K562 (cell line): Measurements from ENCODE around the gene ARHGDIA. TPM values are rescaled to one million over a fixed set of nuclear protein-coding genes. Genes with fewer than 3 reads are reported as not detected.

Experiments
- ATAC-seq: fragments of 200-7000 bp; cut with Tn5 transposase; 3 replicates; pipeline ENCODE4 v1.9.1; 2020; ENCODE audit warnings: moderate library complexity
- BruUV-seq: library from RNA; stranded (reverse); fragments of 400-500 nt; replicated peaks from 2 replicates; lab custom pipeline; 2021; lab: Mats Ljungman, UMichigan
- CTCF ChIA-PET: fragments of 300-600 bp; formaldehyde crosslinking; extraction: SDS; loops from one replicate; lab custom pipeline; 2021; ENCODE audit warnings: low intra/inter-chr PET ratio; lab: Yijun Ruan, JAX
- POLR2A ChIA-PET: fragments of 300-600, 350-650 bp; sonication (Branson Sonifier 250); formaldehyde crosslinking; extraction: SDS; loops from one replicate; lab custom pipeline; 2021; ENCODE audit warnings: antibody characterized with exemption, inconsistent platforms; lab: Yijun Ruan, JAX
- DNase-seq, 4 experiments: peaks; one replicate each; pipeline versions ENCODE4 v3.0.0 to v3.0.0-alpha.2; 2011 to 2018; ENCODE audit warnings: low spot score in 3 of 4, mixed read lengths in 3 of 4; ENCODE audit errors: extremely low read depth in 1 of 4
- FAIRE-seq: peaks from 2 replicates; lab custom pipeline; 2011; peaks lifted over from hg19 to GRCh38; lab: Jason Lieb, UNC
- H2AFZ ChIP-seq: 2 replicates; pipeline ENCODE4 v1.6.0; 2011; ENCODE audit warnings: low read depth, low read length, control low read depth, inconsistent platforms
- H3K27ac ChIP-seq: fragments of 200-600 bp; 3 replicates; pipeline ENCODE4 v1.8.0; 2011; ENCODE audit warnings: low read depth, mild to moderate bottlenecking, control low read depth, inconsistent platforms, low read length, moderate library complexity, mixed read lengths; ENCODE audit errors: extremely low read depth
- H3K27me3 ChIP-seq, 2 experiments: fragments of 300-600 bp in 1 of 2; 2 replicates in 1 of 2; 3 replicates in 1 of 2; pipeline versions ENCODE4 v1.6.0 to v1.8.0; 2011; ENCODE audit warnings: inconsistent platforms in 2 of 2, low read length in 2 of 2, mild to moderate bottlenecking in 1 of 2, mixed read lengths in 1 of 2, moderate library complexity in 1 of 2; ENCODE audit not compliant: control insufficient read depth in 2 of 2, insufficient read depth in 2 of 2
- H3K36me3 ChIP-seq: fragments of 300-600 bp; 3 replicates; pipeline ENCODE4 v1.8.0; 2011; ENCODE audit warnings: mild to moderate bottlenecking, low read length, inconsistent platforms; ENCODE audit not compliant: control insufficient read depth, insufficient read depth
- H3K4me1 ChIP-seq, 2 experiments: fragments of 200-600 bp in 1 of 2; replicated peaks in 1 of 2; 2 replicates in 1 of 2; 3 replicates in 1 of 2; pipeline versions ENCODE4 v1.5.1 to v1.8.0; 2011; ENCODE audit warnings: inconsistent platforms in 2 of 2, low read length in 2 of 2, mild to moderate bottlenecking in 1 of 2, mixed read lengths in 1 of 2, moderate library complexity in 1 of 2; ENCODE audit not compliant: control insufficient read depth in 2 of 2, insufficient read depth in 2 of 2
- H3K4me2 ChIP-seq: 2 replicates; pipeline ENCODE4 v1.6.1; 2011; ENCODE audit warnings: low read length, control low read depth, inconsistent platforms, mixed read lengths; ENCODE audit not compliant: insufficient read depth
- H3K4me3 ChIP-seq: fragments of 200-600 bp; sonication (generic), shearing (Covaris generic); 2 replicates; pipeline ENCODE4 v1.5.1; 2016; ENCODE audit warnings: control low read depth, inconsistent platforms
- H3K79me2 ChIP-seq: fragments of 200-600 bp; 3 replicates; pipeline ENCODE4 v1.8.0; 2011; ENCODE audit warnings: low read length, inconsistent platforms; ENCODE audit not compliant: control insufficient read depth, insufficient read depth
- H3K9ac ChIP-seq, 2 experiments: 2 replicates each; pipeline versions ENCODE4 v1.6.0 to v1.6.1; 2011; ENCODE audit warnings: low read depth in 2 of 2, low read length in 2 of 2, control low read depth in 1 of 2, inconsistent platforms in 1 of 2, mild to moderate bottlenecking in 1 of 2, mixed read lengths in 1 of 2; ENCODE audit not compliant: insufficient read depth in 1 of 2
- H3K9me1 ChIP-seq: one replicate; pipeline ENCODE4 v1.6.0; 2011; ENCODE audit warnings: inconsistent platforms, mild to moderate bottlenecking, low read length, moderate library complexity; ENCODE audit not compliant: control insufficient read depth, insufficient read depth
- H3K9me3 ChIP-seq: replicated peaks from 2 replicates; pipeline ENCODE4 v1.5.1; 2011; ENCODE audit warnings: low read depth, low read length, inconsistent platforms; ENCODE audit not compliant: control insufficient read depth, insufficient read depth
- H4K20me1 ChIP-seq: replicated peaks from 2 replicates; pipeline ENCODE4 v1.6.1; 2011; ENCODE audit warnings: low read length, inconsistent platforms, mixed read lengths; ENCODE audit not compliant: control insufficient read depth, insufficient read depth
- BACH1 ChIP-seq: fragments of 200-800 bp; sonication (Bioruptor generic); IDR thresholded peaks from 2 replicates; pipeline ENCODE4 v1.6.1; 2016; ENCODE audit warnings: missing genetic modification characterization, missing compliant biosample characterization
- CREBBP ChIP-seq: IDR thresholded peaks from one replicate; pipeline ENCODE4 v1.6.1; 2012; ENCODE audit warnings: low read depth, mild to moderate bottlenecking, control low read depth, inconsistent platforms, low read length
- ERF ChIP-seq: fragments of 450-650 bp; formaldehyde crosslinking; IDR thresholded peaks from 2 replicates; pipeline ENCODE4 v1.4.0; 2020; ENCODE audit warnings: mild to moderate bottlenecking, mixed read lengths
- KDM2B ChIP-seq: fragments of 250-450 bp; sonication (Bioruptor Pico); IDR thresholded peaks from 2 replicates; pipeline ENCODE4 v1.8.0; 2021; ENCODE audit warnings: mild to moderate bottlenecking, moderate library complexity
- POLR2AphosphoS2 ChIP-seq: IDR thresholded peaks from 2 replicates; pipeline ENCODE4 v1.6.1; 2012; ENCODE audit warnings: low read length, improper control_type of control experiment
- PRPF4 ChIP-seq: fragments of 200-400 bp; formaldehyde crosslinking; IDR thresholded peaks from one replicate; pipeline ENCODE4 v1.6.1; 2017; ENCODE audit warnings: low read length, low read depth, mild to moderate bottlenecking; ENCODE audit not compliant: insufficient read depth, poor library complexity, severe bottlenecking
- ZNF140 ChIP-seq: fragments of 250-450 bp; sonication (Bioruptor Pico); IDR thresholded peaks from 2 replicates; pipeline ENCODE4 v1.8.0; 2021; ENCODE audit warnings: moderate library complexity, mild to moderate bottlenecking, inconsistent platforms
- ZNF24 ChIP-seq: fragments of 450-650 bp; IDR thresholded peaks from 2 replicates; pipeline ENCODE4 v1.6.1; 2016
- ZNF717 ChIP-seq: fragments of 250-450 bp; sonication (Bioruptor Pico); IDR thresholded peaks from 2 replicates; pipeline ENCODE4 v1.5.0; 2021
- WGBS: fragments of 100-300 bp; shearing (Covaris generic); methylation state at CpG from one replicate; pipeline ENCODE4 v1.1.6; 2016; ENCODE audit warnings: low coverage, mixed read lengths; ENCODE audit not compliant: insufficient coverage; ENCODE audit errors: missing lambda C conversion rate; 5-methylcytosine and 5-hydroxymethylcytosine counted together
- in situ Hi-C: fragments of 300-500 bp; cut with MboI; formaldehyde crosslinking; loops from 4 replicates; pipeline ENCODE4 v1.15.0; 2018; ENCODE audit warnings: inconsistent platforms, mixed read lengths
- intact Hi-C: fragments of 100-400 bp; cut with micrococcal nuclease; formaldehyde crosslinking; loops from 2 replicates; pipeline ENCODE4 v1.14.2; 2022
- polyA plus RNA-seq, 8 experiments: library from polyadenylated mRNA; depleted of rRNA in 4 of 8; stranded (reverse) in 5 of 8; unstranded in 3 of 8; fragments of >200 nt; fragmentation: Nextera tagmentation in 2 of 8; fragmentation: Illumina TruSeq in 1 of 8; extraction: Ambion mirVana in 2 of 8; extraction: Trizol in 1 of 8; gene quantifications; 2 replicates each; pipeline versions ENCODE4 v1.2.1 to v1.2.3, GENCODE V29; 2011 to 2014; ENCODE audit warnings: inconsistent platforms in 1 of 8, missing spikeins in 1 of 8
- total RNA-seq, 7 experiments: library from RNA; depleted of rRNA in 6 of 7; stranded (reverse); fragments of >200 nt in 6 of 7; fragmentation: Illumina TruSeq in 2 of 7; extraction: Trizol in 2 of 7; gene quantifications; 2 replicates each; pipeline versions ENCODE4 v1.2.1 to v1.2.3, GENCODE V29; 2011 to 2021; ENCODE audit warnings: low replicate concordance in 1 of 7
- TF ChIP-seq, protein P1 (sequence below), 2 experiments: fragments of 200-800 bp in 1 of 2; sonication (Bioruptor generic) in 1 of 2; sonication (generic) in 1 of 2; formaldehyde crosslinking in 1 of 2; IDR thresholded peaks in 1 of 2; conservative IDR thresholded peaks in 1 of 2; 2 replicates each; pipeline versions ENCODE4 v1.5.0 to v1.6.1; 2016 to 2020; ENCODE audit warnings: missing compliant biosample characterization in 1 of 2, missing genetic modification characterization in 1 of 2, missing genetic modification reagents in 1 of 2
- TF ChIP-seq, protein P2 (sequence below): IDR thresholded peaks from 2 replicates; pipeline ENCODE4 v1.6.1; 2016; ENCODE audit warnings: missing genetic modification characterization, missing compliant biosample characterization

ARHGDIA gene
- total and polyA plus RNA-seq, 9 of the 15 experiments (the other 6 are each of a cell fraction or from before 2014, with no cell fraction given): 9.6 to 340 (median 97.6) TPM

DNA sequence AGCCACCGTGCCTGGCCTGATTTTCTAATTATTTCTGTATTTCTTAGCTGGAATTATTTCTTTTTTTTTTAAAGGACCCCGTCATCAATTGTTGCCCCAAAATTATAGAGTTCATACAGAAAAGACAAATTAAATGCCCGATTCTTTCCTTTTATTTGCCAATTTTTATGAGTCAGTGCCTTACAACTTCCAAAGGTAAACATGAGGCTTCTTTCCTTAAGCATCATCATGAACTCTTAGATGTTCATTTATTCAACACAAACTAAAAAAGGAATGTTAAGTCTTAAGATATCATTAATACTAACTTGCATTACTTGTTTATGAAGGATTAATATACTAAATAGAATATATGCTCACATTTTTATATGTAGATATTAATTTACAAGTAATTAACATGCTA, 7.2 kb upstream of the ARHGDIA start:
- no peak overlapping the region for H3K4me2 ChIP-seq
- no peak overlapping the region for H3K27ac ChIP-seq
- H3K4me1 ChIP-seq: peaks cover 0 to 6% of the 10 kb centered on the region in 2 experiments; a peak in 2 of 5 replicates
- no peaks in the 10 kb centered on the region for H3K27me3 ChIP-seq
- POLR2A ChIA-PET: interaction anchor here (7.3 kb wide), 1 partner anchor 9 kb away, joined by 85 read pairs; the partner anchor contains the start of genes ALYREF and ANAPC11
- H3K9me3 ChIP-seq: no peaks in the 10 kb centered on the region
- no peaks in the 10 kb centered on the region for H4K20me1 ChIP-seq
- no peaks in the 10 kb centered on the region for H3K9me1 ChIP-seq
- H3K36me3 ChIP-seq: peaks cover 53% of the 10 kb centered on the region
- BruUV-seq: no TSS peak
- intact Hi-C loops (no loop called here), in situ Hi-C loops (no loop called here)
- no peaks in the 10 kb centered on the region; the same call in 2 of the 3 replicates for H3K79me2 ChIP-seq
- no peak overlapping the region for H2AFZ ChIP-seq
- FAIRE-seq (no peak), ATAC-seq (no peak), DNase-seq (no peak)
- CTCF ChIA-PET: no interaction called here
- no peak overlapping the region for H3K9ac ChIP-seq
- no peak for TF ChIP-seq PRPF4
- no peak for TF ChIP-seq ERF
- TF ChIP-seq ZNF24: no peak
- no peak for TF ChIP-seq BACH1 (tag)
- TF ChIP-seq KDM2B (CRISPR knock-in tag): no peak
- no peak for TF ChIP-seq CREBBP
- TF ChIP-seq, protein P1, sequence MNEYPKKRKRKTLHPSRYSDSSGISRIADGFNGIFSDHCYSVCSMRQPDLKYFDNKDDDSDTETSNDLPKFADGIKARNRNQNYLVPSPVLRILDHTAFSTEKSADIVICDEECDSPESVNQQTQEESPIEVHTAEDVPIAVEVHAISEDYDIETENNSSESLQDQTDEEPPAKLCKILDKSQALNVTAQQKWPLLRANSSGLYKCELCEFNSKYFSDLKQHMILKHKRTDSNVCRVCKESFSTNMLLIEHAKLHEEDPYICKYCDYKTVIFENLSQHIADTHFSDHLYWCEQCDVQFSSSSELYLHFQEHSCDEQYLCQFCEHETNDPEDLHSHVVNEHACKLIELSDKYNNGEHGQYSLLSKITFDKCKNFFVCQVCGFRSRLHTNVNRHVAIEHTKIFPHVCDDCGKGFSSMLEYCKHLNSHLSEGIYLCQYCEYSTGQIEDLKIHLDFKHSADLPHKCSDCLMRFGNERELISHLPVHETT (CRISPR knock-in tag; conservative IDR thresholded peaks at IDR 0.05 in 1 of 2, IDR thresholded peaks at IDR 0.05 in 1 of 2): no peak
- TF ChIP-seq ZNF717 (CRISPR knock-in tag): no peak
- TF ChIP-seq ZNF140 (CRISPR knock-in tag): no peak
- TF ChIP-seq POLR2AphosphoS2: no peak
- TF ChIP-seq, protein P2, sequence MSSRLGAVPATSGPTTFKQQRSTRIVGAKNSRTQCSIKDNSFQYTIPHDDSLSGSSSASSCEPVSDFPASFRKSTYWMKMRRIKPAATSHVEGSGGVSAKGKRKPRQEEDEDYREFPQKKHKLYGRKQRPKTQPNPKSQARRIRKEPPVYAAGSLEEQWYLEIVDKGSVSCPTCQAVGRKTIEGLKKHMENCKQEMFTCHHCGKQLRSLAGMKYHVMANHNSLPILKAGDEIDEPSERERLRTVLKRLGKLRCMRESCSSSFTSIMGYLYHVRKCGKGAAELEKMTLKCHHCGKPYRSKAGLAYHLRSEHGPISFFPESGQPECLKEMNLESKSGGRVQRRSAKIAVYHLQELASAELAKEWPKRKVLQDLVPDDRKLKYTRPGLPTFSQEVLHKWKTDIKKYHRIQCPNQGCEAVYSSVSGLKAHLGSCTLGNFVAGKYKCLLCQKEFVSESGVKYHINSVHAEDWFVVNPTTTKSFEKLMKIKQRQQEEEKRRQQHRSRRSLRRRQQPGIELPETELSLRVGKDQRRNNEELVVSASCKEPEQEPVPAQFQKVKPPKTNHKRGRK (tag): no peak
- no peak overlapping the region for H3K4me3 ChIP-seq
- 86% methylated on average over 3 of the region's 3 CpGs for WGBS
